CD4-positive, alpha-beta T cell treated with Interleukin-10 for 1 hour (primary cell): Measurements from ENCODE around the gene TRIM73.
"Not testable (repeated sequence)": the region's sequence is repeated elsewhere in the genome, so short reads cannot be mapped to it uniquely, and the experiment has no call there.

Source experiments
- DNase-seq: peaks from one replicate; pipeline ENCODE4 v3.0.0-alpha.2; 2020

TRIM73 gene

GRCh38 chr7:75415829-75416373 lies 20.5 kb downstream of the TRIM73 start:
- DNase-seq: not testable (repeated sequence)

DNA sequence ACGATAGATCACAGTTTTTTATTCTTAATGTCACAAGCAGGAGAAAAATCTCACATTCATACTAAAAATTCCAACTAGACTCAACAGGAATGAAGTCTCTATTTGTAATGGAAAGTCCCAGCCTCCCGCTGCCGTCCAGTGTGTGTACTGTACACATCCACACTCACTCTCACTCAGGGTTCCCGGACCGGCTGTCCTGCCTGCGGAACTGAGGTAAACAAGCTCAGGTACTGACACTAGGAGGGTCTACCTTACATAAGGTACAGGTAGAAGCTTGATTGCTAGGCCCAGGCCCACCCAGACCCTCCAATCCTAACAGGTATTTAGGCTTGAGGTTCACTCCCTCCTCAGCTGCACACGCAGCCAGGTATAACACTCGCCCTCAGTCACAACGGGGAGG lies 21.4 kb downstream of the TRIM73 start:
- not testable (repeated sequence) for DNase-seq

DNA sequence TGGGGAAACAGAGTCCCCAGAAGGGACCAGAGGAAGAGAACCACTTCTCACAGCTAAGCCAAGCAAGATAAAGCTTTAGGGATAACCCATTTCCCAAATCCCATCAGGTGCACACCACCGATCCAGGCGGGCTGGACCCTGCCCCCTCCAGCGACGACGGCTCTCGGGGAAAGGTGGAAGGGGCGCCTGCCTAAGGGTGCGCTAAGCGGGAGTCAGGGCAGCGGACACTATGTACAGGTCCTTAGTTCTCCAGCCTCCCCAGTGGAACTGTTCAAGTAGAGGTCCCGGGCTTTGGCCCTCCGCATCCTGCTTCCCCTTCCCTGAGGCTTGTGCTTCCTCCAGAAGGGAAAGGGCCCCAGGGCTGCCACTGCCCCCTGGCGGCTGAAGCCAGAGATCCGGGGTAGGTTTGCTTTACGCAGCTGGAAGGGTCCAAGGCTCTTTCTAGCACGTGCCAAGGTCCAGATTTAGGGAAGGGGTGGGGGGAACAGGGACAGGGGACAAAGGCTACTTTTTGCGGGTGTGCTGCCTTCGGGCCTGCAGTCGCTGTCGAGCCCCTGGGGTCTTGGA lies 22.9 kb downstream of the TRIM73 start:
- not testable (repeated sequence) for DNase-seq

DNA sequence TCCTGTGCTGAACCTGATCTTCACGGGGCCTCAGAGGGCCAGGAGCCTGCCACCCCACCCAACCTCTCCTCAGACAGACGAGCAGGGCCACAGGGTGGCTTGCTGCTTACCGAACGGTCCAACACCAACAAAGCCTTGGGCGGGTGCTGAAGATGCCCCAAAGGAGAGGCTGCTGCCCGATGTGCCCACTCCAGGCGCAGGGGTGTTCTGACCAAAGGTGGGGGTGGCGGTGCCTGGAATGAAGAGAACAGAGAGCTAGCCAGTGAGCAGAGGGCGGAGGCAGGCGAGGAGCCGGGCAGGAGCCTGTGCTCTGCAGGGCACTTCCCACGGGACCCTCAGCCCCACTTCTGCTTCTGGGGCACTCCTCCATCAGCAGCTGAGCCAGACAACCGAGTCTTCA lies 23.8 kb downstream of the TRIM73 start:
- DNase-seq: not testable (repeated sequence)

DNA sequence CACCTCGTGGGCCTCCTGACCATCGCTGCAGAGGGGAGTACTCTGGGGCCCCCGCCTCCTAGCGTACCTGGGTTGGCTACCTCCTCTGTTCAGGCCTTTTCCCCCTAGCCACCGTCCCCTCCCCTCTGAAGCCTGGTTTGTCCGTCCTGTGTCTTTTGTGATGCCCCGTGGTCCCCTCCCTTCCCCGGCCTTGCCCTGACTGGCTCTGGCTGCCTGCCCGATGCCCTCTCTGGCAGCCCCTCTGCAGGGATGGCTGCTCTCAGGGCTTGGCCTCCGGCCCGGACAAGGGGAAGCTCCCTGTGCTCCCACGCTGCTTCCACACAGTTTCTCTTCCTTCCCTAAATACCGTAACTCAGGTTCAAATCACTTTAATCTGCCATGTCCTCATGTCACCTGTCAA lies 24.3 kb downstream of the TRIM73 start:
- not testable (repeated sequence) for DNase-seq

DNA sequence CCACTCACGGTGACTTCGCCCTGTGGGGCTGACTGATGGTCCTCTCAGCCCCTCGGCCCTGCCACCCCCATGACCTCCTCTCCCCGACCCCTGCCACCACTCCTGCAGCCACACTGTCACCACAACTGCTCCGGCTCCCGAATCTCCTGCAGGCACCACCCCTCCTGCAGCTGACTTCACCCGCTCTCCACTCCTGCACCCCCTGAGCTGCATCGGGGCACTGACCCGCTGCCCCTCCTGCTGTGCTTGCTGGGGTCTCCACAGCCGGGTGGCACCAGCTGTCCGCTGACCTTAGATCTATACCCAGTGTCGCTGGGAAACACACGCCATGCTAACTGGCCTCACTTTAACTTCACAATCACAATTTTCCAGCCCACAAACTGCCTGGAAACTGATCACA lies 24.7 kb downstream of the TRIM73 start:
- not testable (repeated sequence) for DNase-seq

GRCh38 chr7:75421798-75422710 lies 26.6 kb downstream of the TRIM73 start:
- not testable (repeated sequence) for DNase-seq

GRCh38 chr7:75423481-75423880 lies 28.1 kb downstream of the TRIM73 start:
- DNase-seq: not testable (repeated sequence)

- not testable (repeated sequence) for DNase-seq
These were observed 43.6 kb downstream of the TRIM73 start for GRCh38 chr7:75439000-75439399.

- DNase-seq: not testable (repeated sequence)
These were observed 46.7 kb downstream of the TRIM73 start for GRCh38 chr7:75442101-75442464.

DNA sequence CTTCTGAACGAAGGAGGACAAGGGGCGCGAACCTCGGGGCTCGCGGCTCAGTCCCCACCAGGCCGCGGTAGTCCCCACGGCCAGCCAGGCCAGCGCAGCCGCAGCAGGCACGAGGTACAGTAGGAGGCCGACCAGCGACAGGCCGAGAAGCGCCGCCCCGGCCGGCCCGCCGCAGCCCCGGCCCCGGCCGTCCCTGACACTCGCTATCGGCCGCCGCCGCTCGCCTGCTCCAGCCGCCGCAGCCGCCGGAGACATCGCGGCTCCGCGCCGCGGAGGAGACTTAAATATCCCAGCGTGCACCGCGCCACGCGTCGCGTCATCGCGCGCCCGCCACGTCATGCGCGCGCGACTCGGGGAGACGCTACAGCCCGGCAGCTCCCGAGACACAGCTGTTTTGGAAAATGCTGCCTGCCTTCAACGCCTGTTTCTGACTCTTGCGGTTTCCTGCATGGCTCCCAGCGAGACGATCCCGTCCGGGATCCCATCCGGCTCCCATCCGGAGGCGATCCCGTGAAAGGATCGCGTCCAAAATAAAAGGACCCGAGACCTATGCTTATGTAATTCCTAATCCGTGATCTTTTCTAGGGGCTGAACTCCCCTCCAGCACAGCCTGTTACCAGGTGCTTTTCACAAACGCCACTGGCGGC lies 47.2 kb downstream of the TRIM73 start:
- peak; percentile 45 for DNase-seq

- not testable (repeated sequence) for DNase-seq
These were observed 54.5 kb downstream of the TRIM73 start for GRCh38 chr7:75449946-75450345.

DNA sequence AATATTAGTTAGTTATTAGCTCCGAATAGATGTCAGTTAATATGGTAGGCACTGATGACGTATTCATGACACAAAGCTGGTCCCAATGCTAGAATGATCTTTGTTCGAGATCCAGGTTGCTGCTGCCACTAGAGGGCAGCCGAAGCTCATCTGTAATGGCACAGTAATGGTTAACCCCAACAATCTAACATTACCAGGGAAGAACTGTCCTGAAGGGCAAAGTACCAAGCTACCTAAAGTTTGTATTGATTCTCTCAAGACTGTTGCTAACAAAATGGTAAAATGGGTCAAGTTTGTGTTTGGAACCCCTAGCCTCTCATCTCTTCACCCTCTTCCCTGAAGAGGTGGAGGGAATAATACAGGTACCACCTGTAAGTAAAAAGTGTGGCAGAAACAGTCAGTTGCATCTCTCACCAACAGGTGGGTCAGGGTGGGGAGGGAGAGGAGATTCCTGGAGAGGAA lies 57.1 kb downstream of the TRIM73 start:
- peak; percentile 38 for DNase-seq
